Measurements from ENCODE around the gene ALOX12B.

Gene ALOX12B

GRCh38 chr17:8087075-8087951 is at the start of gene ALOX12B:
Gene ALOX12B, minus strand, starts transcription at chr17:8087716. Its CDS starts 274 bp downstream, at chr17:8087442.
- no peaks in the 10 kb centered on the region for H3K9me3 ChIP-seq
- no peaks in the 10 kb centered on the region for H3K36me3 ChIP-seq
- H3K4me1 ChIP-seq: peaks cover 25% of the 10 kb centered on the region
- no peaks in the 10 kb centered on the region for H4K20me1 ChIP-seq
- H3K27ac ChIP-seq: no peak within 1 kb of the TSS
- H3K4me3 ChIP-seq: no peak within 1 kb of the TSS
- no peak within 1 kb of the TSS for H3K9ac ChIP-seq
- no peak for TF ChIP-seq Cebpa-rat (IDR thresholded peaks at IDR 0.05)
- no peaks in the 10 kb centered on the region for H3K27me3 ChIP-seq
- H3K4me2 ChIP-seq: no peak within 1 kb of the TSS

GRCh38 chr17:8133941-8134340 is 46.4 kb upstream of the ALOX12B start:
- Histone ChIP-seq H3K27ac (no peak overlapping the region), H3K36me3 (no peaks in the 10 kb centered on the region), H3K4me2 (no peak overlapping the region), H3K9ac (no peak overlapping the region), H3K4me1 (peaks cover 12% of the 10 kb centered on the region), H3K4me3 (no peak overlapping the region), H3K27me3 (peaks cover 12% of the 10 kb centered on the region; the same call in 1 of the 2 replicates), H4K20me1 (no peaks in the 10 kb centered on the region), H3K9me3 (no peaks in the 10 kb centered on the region)
- TF ChIP-seq Cebpa-rat (IDR thresholded peaks at IDR 0.05): no peak

- H3K4me1 ChIP-seq: peaks cover 12% of the 10 kb centered on the region
- no peak overlapping the region for H3K9ac ChIP-seq
- H3K9me3 ChIP-seq: no peaks in the 10 kb centered on the region
- no peak for TF ChIP-seq Cebpa-rat (IDR thresholded peaks at IDR 0.05)
- H3K27ac ChIP-seq: no peak overlapping the region
- H3K27me3 ChIP-seq: peaks cover 18% of the 10 kb centered on the region; the same call in 1 of the 2 replicates
- H3K36me3 ChIP-seq: no peaks in the 10 kb centered on the region
- no peak overlapping the region for H3K4me3 ChIP-seq
- no peaks in the 10 kb centered on the region for H4K20me1 ChIP-seq
- no peak overlapping the region for H3K4me2 ChIP-seq
These were observed 45.9 kb upstream of the ALOX12B start for GRCh38 chr17:8133399-8133798.

- H3K27ac ChIP-seq: no peak overlapping the region
These were observed 44.4 kb upstream of the ALOX12B start for GRCh38 chr17:8131844-8132441.

GRCh38 chr17:8128125-8128784 is 40.7 kb upstream of the ALOX12B start:
- no peak for TF ChIP-seq Cebpa-rat (IDR thresholded peaks at IDR 0.05)
- no peak overlapping the region for H3K27ac ChIP-seq
- peaks cover 31% of the 10 kb centered on the region for H3K4me1 ChIP-seq
- no peak overlapping the region for H3K4me2 ChIP-seq
- no peaks in the 10 kb centered on the region for H3K9me3 ChIP-seq
- H3K4me3 ChIP-seq: no peak overlapping the region
- no peaks in the 10 kb centered on the region for H3K36me3 ChIP-seq
- H3K9ac ChIP-seq: no peak overlapping the region
- H4K20me1 ChIP-seq: peaks cover 22% of the 10 kb centered on the region
- peaks cover 60% of the 10 kb centered on the region for H3K27me3 ChIP-seq

More at GRCh38 chr17:8131844-8132441, 44.4 kb upstream of the ALOX12B start:
- H3K9me3 ChIP-seq: no peaks in the 10 kb centered on the region
- peaks cover 5% of the 10 kb centered on the region for H3K4me1 ChIP-seq
- no peaks in the 10 kb centered on the region for H3K36me3 ChIP-seq
- no peak overlapping the region for H3K9ac ChIP-seq
- peaks cover 32% of the 10 kb centered on the region; the same call in 1 of the 2 replicates for H3K27me3 ChIP-seq
- H3K4me3 ChIP-seq: no peak overlapping the region
- H3K4me2 ChIP-seq: no peak overlapping the region
- no peak for TF ChIP-seq Cebpa-rat (IDR thresholded peaks at IDR 0.05)
- H4K20me1 ChIP-seq: no peaks in the 10 kb centered on the region

GRCh38 chr17:8126491-8127066 is 39.1 kb upstream of the ALOX12B start:
- peaks cover 39% of the 10 kb centered on the region for H4K20me1 ChIP-seq
- no peak overlapping the region for H3K27ac ChIP-seq
- peak overlapping the region; percentile 95 for H3K4me2 ChIP-seq
- no peak for TF ChIP-seq Cebpa-rat (IDR thresholded peaks at IDR 0.05)
- peak overlapping the region; percentile 73 for H3K9ac ChIP-seq
- peaks cover 77% of the 10 kb centered on the region for H3K27me3 ChIP-seq
- H3K4me3 ChIP-seq: peak overlapping the region; percentile 71
- H3K9me3 ChIP-seq: no peaks in the 10 kb centered on the region
- peaks cover 40% of the 10 kb centered on the region for H3K4me1 ChIP-seq
- no peaks in the 10 kb centered on the region for H3K36me3 ChIP-seq

- Histone ChIP-seq H3K4me1 (peaks cover 42% of the 10 kb centered on the region), H3K36me3 (no peaks in the 10 kb centered on the region), H3K27ac (0 out of 2 replicates have a peak overlapping the region, but pooled peaks have one; percentile 26)
These were observed 38.5 kb upstream of the ALOX12B start for GRCh38 chr17:8125947-8126490.

GRCh38 chr17:8125154-8125946 is 37.8 kb upstream of the ALOX12B start:
- peak overlapping the region; percentile 71 for H3K4me3 ChIP-seq
- H4K20me1 ChIP-seq: peaks cover 48% of the 10 kb centered on the region
- no peak overlapping the region for H3K27ac ChIP-seq
- peaks cover 89% of the 10 kb centered on the region for H3K27me3 ChIP-seq
- peak overlapping the region; percentile 95 for H3K4me2 ChIP-seq
- no peaks in the 10 kb centered on the region for H3K9me3 ChIP-seq
- peaks cover 49% of the 10 kb centered on the region for H3K4me1 ChIP-seq
- no peaks in the 10 kb centered on the region for H3K36me3 ChIP-seq
- peak overlapping the region; percentile 70 for H3K9ac ChIP-seq
- no peak for TF ChIP-seq Cebpa-rat (IDR thresholded peaks at IDR 0.05)

More at GRCh38 chr17:8125947-8126490, 38.5 kb upstream of the ALOX12B start:
- Histone ChIP-seq H4K20me1 (peaks cover 42% of the 10 kb centered on the region), H3K4me2 (peak overlapping the region; percentile 95), H3K9ac (peak overlapping the region; percentile 70), H3K4me3 (peak overlapping the region; percentile 71), H3K9me3 (no peaks in the 10 kb centered on the region), H3K27me3 (peaks cover 83% of the 10 kb centered on the region)
- TF ChIP-seq Cebpa-rat (IDR thresholded peaks at IDR 0.05): no peak
